ENCODE measurements around the gene CCDC28A. TPM values are rescaled to one million over a fixed set of nuclear protein-coding genes. Genes with fewer than 3 reads are reported as not detected.
"Not testable (repeated sequence)": the region's sequence is repeated elsewhere in the genome, so short reads cannot be mapped to it uniquely, and the experiment has no call there.

The CCDC28A gene
- 12.2 TPM for polyA plus RNA-seq (ENCODE audit: insufficient read length)

DNA sequence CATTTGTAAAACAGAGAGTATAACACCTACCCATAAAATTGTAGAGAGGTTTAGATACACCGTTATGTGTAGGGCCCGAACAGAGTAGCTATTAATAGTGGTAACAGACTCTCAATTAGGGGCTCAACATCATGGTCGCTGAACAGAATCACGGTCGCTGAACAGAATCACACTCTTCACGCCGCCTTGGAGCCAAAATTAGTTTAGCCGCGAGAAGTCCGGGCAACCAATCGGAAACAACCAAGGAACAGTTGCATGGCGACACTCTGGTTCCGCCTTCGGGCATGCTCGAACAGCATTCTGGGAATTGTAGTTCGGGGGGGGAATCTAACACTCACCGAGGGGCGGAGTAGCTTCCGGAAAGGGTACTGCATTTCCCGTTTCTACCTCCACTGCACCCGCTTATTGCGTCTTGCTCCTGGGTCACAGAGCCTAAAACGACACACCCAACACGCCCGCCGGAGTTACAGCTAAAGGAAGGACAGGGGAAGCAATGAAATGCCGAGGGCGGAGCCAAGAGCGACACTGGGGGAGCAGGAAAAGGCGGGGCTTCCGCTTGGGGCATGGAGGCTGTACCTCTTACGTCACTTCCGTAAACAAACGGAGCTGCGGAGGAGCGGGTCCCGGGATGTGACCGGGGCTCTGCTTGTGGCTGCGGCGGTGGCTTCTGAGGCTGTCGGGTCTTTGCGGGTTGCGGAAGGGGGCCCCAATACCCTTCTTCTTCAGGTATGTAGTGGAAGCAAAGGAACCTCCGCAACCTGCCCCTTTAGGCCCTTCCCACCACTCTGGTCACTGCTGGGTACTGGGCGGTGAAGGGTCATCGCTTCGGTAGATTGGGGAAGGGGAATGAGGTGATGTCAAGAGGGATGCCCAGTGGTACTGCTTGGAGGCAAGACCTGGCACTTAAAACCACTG lies at the start of gene CCDC28A:
CCDC28A (plus strand) TSS at position 593 of the 915 bp plus-strand sequence. CDS start 2,352 bp downstream, outside the sequence.
- peak; percentile 96 for DNase-seq

DNA sequence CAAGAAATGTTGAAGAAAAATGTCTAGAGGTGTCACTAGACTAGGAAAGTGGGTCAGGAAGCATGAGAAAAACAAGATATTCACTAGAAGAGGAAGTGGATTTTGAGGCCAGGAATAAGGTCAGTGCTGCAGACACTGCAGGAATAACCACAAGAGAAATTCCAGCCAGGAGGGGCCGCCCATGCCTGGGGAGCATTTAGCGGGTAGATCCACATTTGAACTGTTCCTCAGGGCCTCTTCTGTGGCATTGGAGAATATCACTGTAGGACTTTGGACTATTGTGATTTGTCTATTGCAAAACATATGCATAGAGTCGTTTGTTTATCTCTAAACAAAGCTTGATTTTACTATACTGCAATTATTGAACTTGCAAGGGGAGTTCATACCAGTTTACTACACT lies 49.6 kb upstream of the CCDC28A start:
- peak; percentile 10 for DNase-seq

DNA sequence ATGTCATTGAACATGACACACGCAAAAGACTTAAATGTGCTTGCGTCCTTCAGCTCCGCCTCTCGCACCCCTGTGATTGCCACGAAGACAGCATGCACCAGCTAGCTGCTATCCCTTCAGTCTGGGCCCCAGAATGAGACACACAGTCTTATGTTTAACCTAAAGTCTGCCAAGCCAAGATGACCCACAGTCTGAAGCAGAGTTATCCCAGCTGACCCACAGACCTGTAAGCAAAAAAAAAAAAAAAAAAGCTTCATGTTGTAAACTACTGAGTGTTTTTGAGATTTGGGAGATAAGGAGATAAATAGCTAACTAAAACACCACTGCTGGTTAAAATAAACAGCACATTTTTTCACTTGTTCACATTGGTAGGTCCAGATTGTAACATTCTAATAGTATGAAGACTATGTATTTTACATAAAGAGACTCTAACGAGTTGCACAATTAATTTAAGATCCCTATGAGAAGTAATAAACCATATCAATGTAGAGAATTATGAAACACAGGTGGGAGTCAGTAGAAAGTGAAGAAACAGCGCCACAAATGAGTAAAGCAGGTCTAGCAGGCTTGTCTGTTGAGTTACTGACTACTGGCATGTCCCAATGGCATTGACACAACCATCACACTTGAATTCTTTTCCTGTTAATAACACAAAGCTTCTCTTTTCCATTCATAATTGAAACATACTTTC lies 47.4 kb upstream of the CCDC28A start:
- DNase-seq: no peak

DNA sequence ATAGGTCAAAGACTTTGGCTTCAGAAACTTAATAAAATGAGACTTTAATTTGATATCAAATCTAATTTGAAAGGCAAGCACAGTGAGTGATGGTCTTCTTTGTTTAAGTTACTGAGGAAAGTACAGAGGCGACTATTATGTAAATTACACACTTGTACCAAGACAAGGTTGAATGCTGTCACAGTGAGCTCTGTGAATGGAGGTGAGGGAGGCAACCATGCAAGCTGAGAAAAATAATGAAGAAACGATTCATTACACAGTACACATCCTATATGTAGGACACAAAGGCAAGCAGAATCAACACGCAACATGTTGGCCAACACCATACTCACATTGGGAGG lies 46.8 kb upstream of the CCDC28A start:
- no peak for DNase-seq

DNA sequence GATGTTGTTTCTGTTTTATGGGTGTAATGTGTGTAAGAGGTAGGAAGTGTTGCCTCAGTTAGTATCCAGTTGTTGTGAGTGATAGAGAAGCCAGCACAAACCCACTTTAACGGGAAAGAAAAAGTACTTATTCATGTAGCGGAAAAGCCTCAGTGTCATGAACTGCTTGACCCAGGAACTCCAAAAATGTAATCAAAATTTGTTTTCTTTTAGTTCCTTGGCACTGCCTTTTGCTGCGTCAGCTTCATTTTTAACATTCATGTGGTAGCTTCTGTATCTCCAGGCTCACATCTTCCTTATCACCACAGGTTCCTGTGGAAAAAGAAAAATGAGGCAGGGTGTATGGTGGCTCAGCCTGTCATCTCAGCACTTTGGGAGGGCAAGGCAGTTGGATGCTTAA lies 46.4 kb upstream of the CCDC28A start:
- no peak for DNase-seq

DNA sequence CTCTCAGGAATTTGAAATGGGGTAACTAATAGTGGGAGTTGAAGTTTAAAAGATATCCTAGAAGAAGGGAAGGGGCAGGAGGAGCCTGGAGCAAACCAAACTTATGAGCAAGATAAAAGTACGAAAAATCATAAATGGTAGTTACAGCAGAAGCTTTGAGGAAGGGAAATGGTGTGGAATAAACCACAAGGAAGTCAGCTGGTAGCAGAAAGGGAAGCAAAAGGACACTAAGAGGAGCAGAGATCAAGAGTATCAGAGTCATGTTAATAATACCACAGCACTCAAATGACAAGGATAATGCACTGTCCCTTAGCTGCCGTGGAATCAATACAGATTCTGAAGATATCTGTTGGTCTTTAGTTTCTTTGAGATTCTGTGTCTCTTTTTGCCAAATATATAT lies 44.9 kb upstream of the CCDC28A start:
- DNase-seq: peak; percentile 16

DNA sequence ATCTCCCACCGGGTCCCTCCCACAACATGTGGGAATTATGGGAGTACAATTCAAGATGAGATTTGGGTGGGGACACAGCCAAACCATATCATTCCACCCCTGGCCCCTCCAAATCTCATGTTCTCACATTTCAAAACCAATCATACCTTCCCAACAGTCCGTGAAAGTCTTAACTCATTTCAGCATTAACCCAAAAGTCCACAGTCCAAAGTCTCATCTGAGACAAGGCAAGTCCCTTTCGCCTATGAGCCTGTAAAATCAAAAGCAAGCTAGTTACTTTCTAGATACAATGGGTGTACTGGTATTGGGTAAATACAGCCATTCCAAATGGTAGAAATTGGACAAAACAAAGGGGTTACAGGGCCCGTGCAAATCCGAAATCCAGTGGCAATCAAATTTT lies 43.5 kb upstream of the CCDC28A start:
- DNase-seq: not testable (repeated sequence)

DNA sequence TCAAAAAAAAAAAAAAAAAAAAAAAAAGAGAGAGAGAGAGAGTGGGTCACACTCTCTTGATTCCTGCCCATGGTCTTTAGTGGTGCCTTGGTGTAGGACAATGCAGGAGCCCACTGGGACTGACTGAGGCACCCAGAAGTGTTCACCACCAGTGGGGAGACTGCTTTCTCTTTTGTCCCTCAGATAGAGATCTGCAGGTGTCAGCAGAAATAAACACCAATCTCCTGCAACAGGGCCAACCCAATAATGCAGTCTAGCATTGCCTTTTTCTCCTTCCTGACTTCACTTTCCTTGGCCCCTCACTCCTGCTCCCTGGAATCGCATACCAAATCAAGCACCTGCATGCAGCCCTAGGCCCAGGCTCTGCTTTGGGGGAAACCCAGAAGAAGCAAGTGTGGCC lies 39.0 kb upstream of the CCDC28A start:
- no peak for DNase-seq

DNA sequence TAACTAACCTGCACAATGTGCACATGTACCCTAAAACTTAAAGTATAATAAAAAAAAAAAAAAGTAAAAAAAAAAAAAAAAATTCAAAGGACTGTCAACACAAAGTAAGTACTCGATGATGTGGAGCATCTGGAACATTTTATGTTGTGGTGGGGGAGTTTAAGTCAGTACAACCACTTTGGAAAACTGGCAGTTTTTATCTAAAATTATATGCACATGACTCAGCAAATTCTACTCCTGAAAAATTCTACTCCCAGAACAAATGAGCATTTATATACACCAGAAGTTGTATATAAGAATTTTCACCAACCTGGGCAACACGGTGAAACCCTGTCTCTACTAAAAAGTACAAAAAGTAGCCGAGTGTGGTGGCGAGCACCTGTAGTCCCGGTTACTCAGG lies 36.9 kb upstream of the CCDC28A start:
- DNase-seq: no peak

DNA sequence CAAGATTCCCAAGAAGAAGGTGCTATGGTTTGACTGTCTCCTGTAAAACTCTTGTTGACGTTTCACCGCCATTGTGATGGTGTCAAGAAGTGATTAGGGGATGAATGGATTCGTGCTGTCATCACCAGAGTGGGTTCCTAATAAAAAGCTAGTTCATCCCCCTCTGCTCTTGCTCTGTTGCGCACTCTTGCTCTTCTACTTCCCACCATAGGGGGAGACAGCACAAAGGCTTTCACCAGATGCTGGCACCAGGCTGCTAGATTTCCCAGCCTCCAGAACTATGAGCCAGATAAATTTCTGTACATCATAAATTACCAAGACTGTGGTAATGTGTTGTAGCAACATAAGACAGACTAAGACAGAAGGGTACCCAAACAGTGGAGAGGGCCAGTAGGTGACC lies 21.6 kb upstream of the CCDC28A start:
- DNase-seq: no peak

DNA sequence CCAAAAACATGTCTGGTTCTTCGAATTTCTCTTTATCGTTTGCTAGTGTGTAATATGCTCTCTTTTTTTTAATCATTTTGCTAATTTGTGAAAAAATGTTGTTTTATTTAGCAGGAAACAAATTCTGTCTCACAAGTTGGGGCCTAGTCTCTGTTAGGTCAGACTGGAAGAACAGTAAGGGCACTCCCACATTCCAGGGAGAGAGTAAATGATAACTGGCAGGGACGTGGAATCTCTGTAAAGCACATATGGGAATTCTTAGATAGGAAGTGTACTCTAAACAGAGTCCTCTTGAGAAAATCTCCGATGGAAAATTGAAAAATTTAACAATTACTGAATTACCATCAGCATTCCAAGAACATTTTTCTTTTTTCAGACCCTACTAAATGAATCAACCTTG lies 16.4 kb upstream of the CCDC28A start:
- DNase-seq: no peak

DNA sequence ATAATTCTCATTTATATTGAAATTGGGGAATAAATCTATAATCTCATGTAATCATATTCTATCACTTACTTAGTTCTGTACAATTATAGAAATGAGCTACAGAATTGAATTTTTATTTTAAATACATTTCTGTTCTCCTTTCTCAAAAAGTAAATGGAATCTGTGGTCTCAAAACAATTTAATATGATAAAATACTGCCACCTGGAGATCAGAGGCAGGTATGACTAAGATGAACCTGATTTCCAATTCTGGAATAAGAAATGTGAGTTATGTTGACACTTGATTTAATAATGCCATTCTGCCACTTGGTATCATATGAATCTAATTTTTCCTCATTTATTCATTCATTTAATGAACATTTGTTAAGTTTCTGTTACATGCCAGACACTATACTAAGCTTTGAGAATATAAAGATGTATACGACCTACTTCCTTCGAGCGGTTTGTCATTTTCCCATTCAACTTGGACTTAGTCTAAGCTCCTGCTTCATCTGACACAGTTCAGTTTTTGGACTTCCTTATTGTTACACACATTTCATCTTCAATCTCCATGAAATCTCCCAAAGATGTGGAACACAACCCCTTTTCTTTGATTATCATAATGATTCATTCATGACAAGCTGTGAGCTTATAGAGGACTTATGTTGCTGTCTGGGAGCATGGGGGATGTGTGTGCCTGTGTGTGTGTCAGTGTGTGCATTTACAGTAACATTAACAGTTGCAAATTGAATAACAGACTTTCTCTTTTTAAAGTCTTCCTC lies 7.5 kb upstream of the CCDC28A start:
- DNase-seq: peak; percentile 25

DNA sequence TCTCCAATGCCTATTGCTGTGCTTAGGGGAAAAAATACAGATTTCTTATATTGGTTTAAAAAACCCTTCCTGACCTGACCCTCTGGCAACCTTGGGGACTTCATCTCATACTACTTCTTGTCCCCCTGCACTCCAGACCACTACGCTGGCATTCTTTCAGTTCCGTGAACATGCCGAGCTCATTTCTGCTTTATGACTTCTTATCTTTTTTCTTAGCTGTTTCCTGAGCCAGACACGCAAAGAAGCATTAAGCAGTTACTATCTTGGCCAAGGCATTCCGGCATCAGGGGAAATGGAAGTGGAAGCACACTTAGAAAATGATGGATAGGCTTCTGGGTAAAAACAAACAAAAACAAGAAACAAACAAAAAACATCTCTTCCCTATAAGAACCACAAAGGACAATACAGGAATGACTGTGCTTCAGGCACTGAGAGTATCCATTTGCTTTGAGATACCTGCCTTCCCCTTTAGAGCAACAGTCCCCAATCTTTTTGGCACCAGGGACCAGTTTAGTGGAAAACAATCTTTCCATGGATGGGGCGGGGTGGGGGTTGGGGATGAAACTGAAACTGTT lies 4.4 kb upstream of the CCDC28A start:
- DNase-seq: no peak

DNA sequence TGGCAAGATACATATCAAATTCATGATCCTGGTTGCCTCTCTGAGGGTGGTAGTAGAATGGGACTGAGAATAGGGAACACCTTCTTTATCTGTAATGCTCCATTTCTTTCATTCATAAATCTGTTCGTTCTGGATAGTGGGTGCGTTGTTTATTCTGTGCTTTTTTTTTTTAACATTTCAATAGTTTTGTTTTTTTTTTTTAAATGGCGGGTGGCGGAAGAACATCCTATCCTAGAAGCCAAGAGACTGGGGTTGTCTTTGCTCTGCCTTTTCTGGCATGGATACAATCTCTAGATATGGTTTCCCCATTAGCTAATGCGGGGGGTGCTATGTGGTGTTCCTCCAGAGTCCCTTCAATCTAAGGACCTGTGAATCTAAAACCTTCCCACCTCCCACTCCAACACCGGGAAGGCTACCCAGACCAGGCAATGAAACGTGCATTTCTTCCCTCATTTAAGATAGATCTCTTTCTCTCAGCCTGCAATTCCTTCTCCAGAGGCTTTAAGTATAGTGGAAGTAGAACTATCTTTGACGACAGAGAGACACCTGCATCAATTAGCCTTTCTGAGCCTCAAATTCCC lies 883 bp upstream of the CCDC28A start:
- DNase-seq: no peak

DNA sequence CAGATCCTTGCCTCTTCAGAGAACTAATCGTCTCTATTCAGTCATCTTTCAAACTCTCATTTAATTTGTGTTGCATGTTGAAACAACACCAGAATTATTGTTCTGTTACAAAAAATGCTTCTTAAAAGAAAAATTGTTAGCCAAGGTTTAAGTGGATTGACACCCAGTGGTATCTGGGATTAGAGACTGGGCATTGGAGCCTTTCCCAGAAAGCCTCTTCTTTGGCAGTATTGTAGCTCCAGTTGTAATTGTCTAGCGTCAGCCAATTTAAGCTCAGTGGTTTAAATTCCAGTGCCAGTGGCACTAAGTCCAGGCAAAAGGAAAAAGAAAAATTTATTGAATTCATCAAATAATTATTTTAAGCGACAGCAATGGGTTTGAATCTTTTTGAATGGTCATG lies 801 bp downstream of the CCDC28A start:
- DNase-seq: no peak

DNA sequence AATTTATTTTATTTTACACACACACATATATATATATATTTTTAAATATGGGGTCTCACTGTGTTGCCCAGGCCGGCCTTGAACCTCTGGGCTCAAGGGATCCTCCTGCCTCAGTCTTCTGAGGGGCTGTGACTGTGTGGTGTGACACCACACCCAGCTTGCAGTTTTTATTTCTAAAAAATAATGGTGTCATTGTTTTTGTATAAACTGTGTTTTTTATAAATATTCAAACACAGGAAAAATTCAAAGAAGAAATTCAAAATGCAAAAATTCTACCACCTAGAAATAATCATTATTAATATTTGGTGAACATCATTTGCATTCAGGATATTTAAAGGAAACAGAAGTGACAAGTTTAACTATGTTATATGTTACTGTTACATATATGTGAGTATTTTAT lies 3.1 kb downstream of the CCDC28A start:
- DNase-seq: no peak

DNA sequence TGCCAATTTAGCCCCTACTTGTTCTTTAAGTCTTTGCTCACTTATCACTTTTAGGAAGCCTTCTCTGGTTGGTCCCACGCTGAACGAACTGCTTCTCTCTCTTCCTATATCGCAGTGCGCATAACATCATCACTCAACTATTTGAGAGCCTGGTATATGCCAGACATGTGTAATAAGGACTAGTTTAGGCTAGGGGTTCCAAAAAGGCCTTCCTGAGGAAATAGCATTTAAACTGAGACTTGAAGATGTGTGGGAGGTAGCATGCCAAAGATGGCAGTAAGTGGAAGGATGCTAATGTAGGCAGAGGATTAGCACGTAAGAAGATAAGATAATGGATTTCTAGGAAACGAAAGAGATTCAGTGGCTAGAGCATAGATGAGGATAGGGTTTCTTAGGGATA lies 4.8 kb downstream of the CCDC28A start:
- no peak for DNase-seq

DNA sequence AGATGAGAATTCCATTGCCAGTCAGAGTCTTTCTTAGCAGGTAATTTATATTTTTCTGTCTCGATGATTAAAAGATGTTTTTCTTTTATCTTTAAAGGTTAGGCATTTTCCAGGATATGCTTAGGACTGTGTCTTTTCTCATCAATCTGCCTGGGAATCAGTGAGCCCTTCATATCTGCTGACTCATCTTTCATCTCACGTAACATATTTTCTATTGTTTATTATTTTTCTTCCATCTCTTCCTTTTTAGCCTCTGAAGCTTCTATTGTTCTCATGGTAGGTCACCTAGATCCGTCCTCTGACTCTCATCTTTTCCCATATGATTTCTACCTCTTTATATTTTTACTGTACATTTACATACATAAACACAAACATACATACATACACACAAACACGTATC lies 8.7 kb downstream of the CCDC28A start:
- DNase-seq: no peak

DNA sequence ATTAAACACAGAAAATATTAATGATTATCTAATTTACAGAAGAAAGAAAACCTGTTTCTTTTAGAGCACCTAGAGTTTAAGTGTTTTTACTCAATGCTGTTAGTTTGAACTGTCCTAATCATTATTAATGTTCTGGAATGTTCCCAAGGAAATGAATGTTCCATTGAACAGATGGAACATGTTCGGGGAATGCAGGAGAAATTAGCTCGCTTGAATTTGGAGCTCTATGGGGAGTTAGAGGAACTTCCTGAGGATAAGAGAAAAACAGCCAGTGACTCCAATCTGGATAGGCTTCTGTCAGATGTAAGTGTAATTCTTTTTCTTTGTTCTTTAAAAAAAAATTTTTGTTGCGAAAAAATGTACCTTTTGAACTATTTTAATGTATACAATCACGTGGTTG lies 11.5 kb downstream of the CCDC28A start:
- no peak for DNase-seq

DNA sequence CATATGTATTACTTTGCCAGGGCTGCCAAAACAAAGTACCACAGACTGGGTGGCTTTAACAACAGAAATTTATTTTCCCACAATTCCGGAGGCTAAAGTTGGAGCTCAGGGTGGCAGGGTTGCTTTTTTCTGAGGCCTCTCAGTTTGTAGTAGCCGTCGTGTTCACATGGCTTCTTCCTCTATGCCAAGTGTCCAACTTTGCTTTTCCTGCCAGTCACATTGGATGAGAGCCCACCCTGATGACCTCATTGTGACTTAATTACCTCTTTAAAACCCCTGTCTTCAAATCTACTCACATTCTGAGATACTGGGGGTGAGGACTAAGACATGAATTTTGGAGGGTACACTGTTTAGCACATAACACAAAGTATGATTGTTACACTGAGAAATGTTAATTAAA lies 12.4 kb downstream of the CCDC28A start:
- no peak for DNase-seq

DNA sequence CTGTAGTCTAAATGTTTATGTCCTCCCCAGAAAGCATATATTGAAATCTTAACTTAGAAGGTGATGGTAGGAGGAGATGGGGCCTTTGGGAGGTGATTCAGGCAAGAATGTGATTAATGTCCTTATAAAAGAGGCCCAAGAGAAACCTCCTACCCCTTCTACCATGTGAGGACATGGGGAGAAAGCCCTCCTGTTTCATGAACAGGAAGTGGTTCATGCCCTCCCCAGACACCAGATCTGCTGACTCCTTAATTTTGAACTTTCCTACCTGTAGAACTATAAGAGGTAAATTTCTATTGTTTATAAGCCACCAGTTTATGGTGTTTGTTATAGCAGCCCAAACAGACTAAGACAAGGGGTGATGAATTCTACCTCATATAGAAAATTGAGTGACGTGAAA lies 13.6 kb downstream of the CCDC28A start:
- DNase-seq: no peak

DNA sequence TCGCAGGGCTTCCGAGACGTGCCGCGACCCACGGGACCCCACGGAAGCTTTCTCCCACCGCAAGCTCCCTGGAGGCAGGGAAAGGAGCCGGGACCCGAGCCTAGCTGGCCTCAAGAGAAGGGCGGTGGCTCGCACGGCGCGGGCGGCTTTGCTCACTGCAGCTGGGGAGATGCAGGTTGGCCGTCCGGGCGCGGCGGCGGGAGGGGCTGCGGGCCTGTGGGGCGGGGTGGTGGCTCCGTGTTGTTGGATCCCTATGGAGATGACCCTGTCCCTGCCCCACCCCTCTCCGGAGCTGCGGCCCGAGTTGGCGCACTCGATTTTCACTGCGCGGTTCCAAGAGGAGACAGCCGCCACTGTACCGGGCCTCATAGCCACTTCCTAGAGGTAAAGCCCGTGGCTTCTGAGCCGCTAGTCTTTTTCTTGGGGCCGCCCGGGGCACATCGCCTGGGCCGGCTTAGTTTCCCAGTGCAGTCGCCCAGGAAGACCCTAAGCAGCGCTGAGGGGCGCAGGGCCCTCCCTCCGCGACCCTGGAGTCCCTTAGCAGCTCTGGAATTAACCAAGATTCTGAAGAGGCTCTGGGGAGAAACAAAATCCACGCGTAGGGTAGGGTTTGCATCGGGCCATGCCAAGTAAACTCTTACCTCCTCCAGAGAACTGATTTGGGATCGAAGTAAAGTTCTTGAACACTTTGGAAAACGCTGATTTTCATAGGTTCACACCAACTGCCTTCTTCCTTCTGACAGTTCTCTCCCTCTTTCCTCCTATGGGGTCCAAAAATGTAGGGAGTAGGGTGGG lies 22.4 kb downstream of the CCDC28A start, which contains the start of gene ECT2L:
ECT2L (plus strand) TSS at position 279 of the 795 bp plus-strand sequence. CDS start 17,188 bp downstream, outside the sequence.
- peak; percentile 64 for DNase-seq
